A549 (cell line): ENCODE measurements around the gene IFT80.

Source experiments
- CTCF ChIP-seq: fragments of >200 bp; sonication (Bioruptor Twin); formaldehyde crosslinking; IDR thresholded peaks from 3 replicates; pipeline ENCODE4 v1.5.1; 2016
- MAZ ChIP-seq: fragments of 150-350 bp; IDR thresholded peaks from 2 replicates; pipeline ENCODE4 v1.6.1; 2014; ENCODE audit warnings: antibody characterized with exemption, low read depth, low read length, borderline replicate concordance
- NPAS2 ChIP-seq: fragments of 250-450 bp; sonication (Bioruptor Pico); IDR thresholded peaks from 2 replicates; pipeline ENCODE4 v1.8.0; 2022; ENCODE audit warnings: mild to moderate bottlenecking, moderate library complexity, borderline replicate concordance
- POLR2A ChIP-seq: IDR thresholded peaks from 2 replicates; pipeline ENCODE4 v1.6.1; 2012; ENCODE audit warnings: mild to moderate bottlenecking, low read length

- TF ChIP-seq CTCF (no peak), MAZ (no peak), POLR2A (no peak), NPAS2 (CRISPR knock-in tag) (no peak)
These were observed 68.9 kb downstream of the IFT80 start for GRCh38 chr3:160330109-160330508.
